Measurements from ENCODE around the gene ADCY10. TPM values are rescaled to one million over a fixed set of nuclear protein-coding genes. Genes with fewer than 3 reads are reported as not detected.

Gene ADCY10, protein sequence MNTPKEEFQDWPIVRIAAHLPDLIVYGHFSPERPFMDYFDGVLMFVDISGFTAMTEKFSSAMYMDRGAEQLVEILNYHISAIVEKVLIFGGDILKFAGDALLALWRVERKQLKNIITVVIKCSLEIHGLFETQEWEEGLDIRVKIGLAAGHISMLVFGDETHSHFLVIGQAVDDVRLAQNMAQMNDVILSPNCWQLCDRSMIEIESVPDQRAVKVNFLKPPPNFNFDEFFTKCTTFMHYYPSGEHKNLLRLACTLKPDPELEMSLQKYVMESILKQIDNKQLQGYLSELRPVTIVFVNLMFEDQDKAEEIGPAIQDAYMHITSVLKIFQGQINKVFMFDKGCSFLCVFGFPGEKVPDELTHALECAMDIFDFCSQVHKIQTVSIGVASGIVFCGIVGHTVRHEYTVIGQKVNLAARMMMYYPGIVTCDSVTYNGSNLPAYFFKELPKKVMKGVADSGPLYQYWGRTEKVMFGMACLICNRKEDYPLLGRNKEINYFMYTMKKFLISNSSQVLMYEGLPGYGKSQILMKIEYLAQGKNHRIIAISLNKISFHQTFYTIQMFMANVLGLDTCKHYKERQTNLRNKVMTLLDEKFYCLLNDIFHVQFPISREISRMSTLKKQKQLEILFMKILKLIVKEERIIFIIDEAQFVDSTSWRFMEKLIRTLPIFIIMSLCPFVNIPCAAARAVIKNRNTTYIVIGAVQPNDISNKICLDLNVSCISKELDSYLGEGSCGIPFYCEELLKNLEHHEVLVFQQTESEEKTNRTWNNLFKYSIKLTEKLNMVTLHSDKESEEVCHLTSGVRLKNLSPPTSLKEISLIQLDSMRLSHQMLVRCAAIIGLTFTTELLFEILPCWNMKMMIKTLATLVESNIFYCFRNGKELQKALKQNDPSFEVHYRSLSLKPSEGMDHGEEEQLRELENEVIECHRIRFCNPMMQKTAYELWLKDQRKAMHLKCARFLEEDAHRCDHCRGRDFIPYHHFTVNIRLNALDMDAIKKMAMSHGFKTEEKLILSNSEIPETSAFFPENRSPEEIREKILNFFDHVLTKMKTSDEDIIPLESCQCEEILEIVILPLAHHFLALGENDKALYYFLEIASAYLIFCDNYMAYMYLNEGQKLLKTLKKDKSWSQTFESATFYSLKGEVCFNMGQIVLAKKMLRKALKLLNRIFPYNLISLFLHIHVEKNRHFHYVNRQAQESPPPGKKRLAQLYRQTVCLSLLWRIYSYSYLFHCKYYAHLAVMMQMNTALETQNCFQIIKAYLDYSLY (N-terminal part only)
- not detected in 2 replicates for total RNA-seq (ENCODE audit: low replicate concordance)

GRCh38 chr1:167913895-167914496 lies at the start of gene ADCY10:
ADCY10 (minus strand) TSS chr1:167914134; CDS start chr1:167905140, 8,994 bp downstream.
- H3K27me3 ChIP-seq, result no peaks in the 10 kb centered on the region

GRCh38 chr1:167957710-167958109 lies 43.8 kb upstream of the ADCY10 start:
- Histone ChIP-seq H3F3A (ENCODE audit: low read depth) (no peaks in the 10 kb centered on the region), H3K79me2 (ENCODE audit: low read depth) (peaks cover 68% of the 10 kb centered on the region), H3K4me1 (no peaks in the 10 kb centered on the region), H3K27me3 (no peaks in the 10 kb centered on the region), H4K20me1 (ENCODE audit: low read depth) (no peaks in the 10 kb centered on the region), H3K36me3 (peaks cover 3% of the 10 kb centered on the region), H3K4me3 (no peak overlapping the region), H3K4me2 (no peak overlapping the region), H3K27ac (no peak overlapping the region), H2AFZ (replicated peaks) (no peak overlapping the region), H3K9me3 (ENCODE audit: low read depth) (no peaks in the 10 kb centered on the region), H3K9ac (no peak overlapping the region)
- Mint-ChIP-seq H3K9me3 (peaks cover 13% of the 10 kb centered on the region), H3K4me1 (no peaks in the 10 kb centered on the region), H3K36me3 (peaks cover 42% of the 10 kb centered on the region), H3K27ac (no peak overlapping the region), H3K27me3 (ENCODE audit: insufficient read depth, low read depth) (no peaks in the 10 kb centered on the region), H3K4me3 (no peak overlapping the region)
- no peak for DNase-seq (ENCODE audit: low spot score)
- TF ChIP-seq EZH2phosphoT487 (IDR thresholded peaks at IDR 0.05) (no peak), EZH2 (IDR thresholded peaks at IDR 0.05) (no peak), CTCF (IDR thresholded peaks at IDR 0.05) (no peak)

More at GRCh38 chr1:167913895-167914496, at the start of gene ADCY10:
- H3K4me2 ChIP-seq, result no peak within 1 kb of the TSS
- Mint-ChIP-seq H3K9me3 (peaks cover 10% of the 10 kb centered on the region), H3K4me3 (no peak within 1 kb of the TSS), H3K27me3 (ENCODE audit: insufficient read depth, low read depth) (no peaks in the 10 kb centered on the region), H3K36me3 (peaks cover 9% of the 10 kb centered on the region), H3K4me1 (no peaks in the 10 kb centered on the region), H3K27ac (no peak within 1 kb of the TSS)
- DNase-seq (ENCODE audit: low spot score), result no peak
- H3K4me1 ChIP-seq, result no peaks in the 10 kb centered on the region
- H3K27ac ChIP-seq, result no peak within 1 kb of the TSS
- no peaks in the 10 kb centered on the region for H3K79me2 ChIP-seq (ENCODE audit: low read depth)
- peaks cover 11% of the 10 kb centered on the region for H3K9me3 ChIP-seq (ENCODE audit: low read depth)
- H4K20me1 ChIP-seq (ENCODE audit: low read depth), result no peaks in the 10 kb centered on the region
- TF ChIP-seq EZH2 (IDR thresholded peaks at IDR 0.05), result no peak
- no peak within 1 kb of the TSS for H3K9ac ChIP-seq
- no peak within 1 kb of the TSS for H3K4me3 ChIP-seq
- H3K36me3 ChIP-seq, result no peaks in the 10 kb centered on the region
- H3F3A ChIP-seq (ENCODE audit: low read depth), result no peaks in the 10 kb centered on the region
- no peak within 1 kb of the TSS for H2AFZ ChIP-seq (replicated peaks)

DNA sequence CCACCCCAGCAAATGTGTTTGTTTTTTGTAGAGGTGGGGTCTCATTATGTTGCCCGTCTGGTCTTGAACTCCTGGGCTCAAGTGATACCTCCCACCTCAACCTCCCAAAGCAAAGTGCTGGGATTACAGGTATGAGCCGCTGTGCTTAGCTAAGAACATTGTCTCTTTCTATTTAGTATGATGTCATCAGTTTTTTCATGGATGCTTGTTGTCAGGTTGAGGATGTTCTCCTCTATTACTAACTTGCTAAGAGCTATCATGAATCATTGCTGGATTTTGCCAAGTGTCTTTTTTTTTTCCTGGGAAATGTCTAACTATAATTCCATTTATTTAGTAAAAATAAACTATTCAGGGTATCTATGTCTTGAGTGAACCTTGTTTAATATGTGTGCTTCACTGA lies 42.0 kb upstream of the ADCY10 start:
- Histone ChIP-seq H3K4me3 (no peak overlapping the region), H3K9me3 (ENCODE audit: low read depth) (no peaks in the 10 kb centered on the region), H3K9ac (no peak overlapping the region), H4K20me1 (ENCODE audit: low read depth) (no peaks in the 10 kb centered on the region), H3K4me2 (no peak overlapping the region), H2AFZ (replicated peaks) (no peak overlapping the region), H3K27me3 (no peaks in the 10 kb centered on the region), H3K79me2 (ENCODE audit: low read depth) (peaks cover 61% of the 10 kb centered on the region), H3K4me1 (no peaks in the 10 kb centered on the region), H3K27ac (no peak overlapping the region), H3K36me3 (peaks cover 5% of the 10 kb centered on the region), H3F3A (ENCODE audit: low read depth) (no peaks in the 10 kb centered on the region)
- Mint-ChIP-seq H3K9me3 (peaks cover 6% of the 10 kb centered on the region), H3K27ac (no peak overlapping the region), H3K36me3 (peaks cover 36% of the 10 kb centered on the region), H3K4me1 (no peaks in the 10 kb centered on the region), H3K4me3 (no peak overlapping the region), H3K27me3 (ENCODE audit: insufficient read depth, low read depth) (no peaks in the 10 kb centered on the region)
- no peak for TF ChIP-seq CTCF (IDR thresholded peaks at IDR 0.05)
- TF ChIP-seq EZH2phosphoT487 (IDR thresholded peaks at IDR 0.05), result no peak
- TF ChIP-seq EZH2 (IDR thresholded peaks at IDR 0.05), result no peak
- no peak for DNase-seq (ENCODE audit: low spot score)
